CD4-positive, alpha-beta T cell (primary cell): ENCODE results near the gene TMEM132D. TPM values are rescaled to one million over a fixed set of nuclear protein-coding genes. Genes with fewer than 3 reads are reported as not detected.

Source experiments
- ATAC-seq: fragments of 200-7000 bp; cut with Tn5 transposase; one replicate; pipeline ENCODE4 v1.10.0; 2022; ENCODE audit warnings: mild to moderate bottlenecking; ENCODE audit not compliant: poor library complexity
- CTCF ChIA-PET: fragments of 350-600 bp; sonication (Branson Sonifier 250); formaldehyde crosslinking; loops from one replicate; lab custom pipeline; 2021; ENCODE audit warnings: antibody characterized with exemption, inconsistent platforms; lab: Charles Lee
- POLR2A ChIA-PET: fragments of 350-600 bp; sonication (Branson Sonifier 250); formaldehyde crosslinking; loops from one replicate; lab custom pipeline; 2021; ENCODE audit warnings: antibody characterized with exemption, inconsistent platforms; lab: Charles Lee
- DNase-seq, 14 experiments: peaks; one replicate each; pipeline ENCODE4 v3.0.0-alpha.2; 2013 to 2020; ENCODE audit warnings: mixed read lengths in 2 of 14
- H3K27ac ChIP-seq, 2 donors: one replicate each; pipeline versions ENCODE4 v1.5.1 to v1.7.0; 2013; ENCODE audit warnings: low read length in 2 of 2, low read depth in 1 of 2, mild to moderate bottlenecking in 1 of 2
- H3K27me3 ChIP-seq, 2 experiments: 1 replicate in 1 of 2; 2 replicates in 1 of 2; pipeline versions ENCODE4 v1.6.1 to v1.7.0; 2013; ENCODE audit warnings: low read length in 2 of 2, control low read depth in 1 of 2, mild to moderate bottlenecking in 1 of 2, moderate library complexity in 1 of 2; ENCODE audit not compliant: insufficient read depth in 2 of 2, control insufficient read depth in 1 of 2
- H3K36me3 ChIP-seq: one replicate; pipeline ENCODE4 v1.6.1; 2013; ENCODE audit warnings: low read length, control low read depth; ENCODE audit not compliant: insufficient read depth
- H3K4me1 ChIP-seq: one replicate; pipeline ENCODE4 v1.6.1; 2013; ENCODE audit warnings: low read length, control low read depth; ENCODE audit not compliant: insufficient read depth
- H3K4me3 ChIP-seq: one replicate; pipeline ENCODE4 v1.5.1; 2013; ENCODE audit warnings: mild to moderate bottlenecking, low read length, moderate library complexity
- H3K9me3 ChIP-seq, 2 experiments: 1 replicate in 1 of 2; 2 replicates in 1 of 2; pipeline versions ENCODE4 v1.6.1 to v1.7.0; 2013; ENCODE audit warnings: low read length in 2 of 2, mild to moderate bottlenecking in 2 of 2, control low read depth in 1 of 2, moderate library complexity in 1 of 2; ENCODE audit not compliant: control insufficient read depth in 1 of 2, insufficient read depth in 1 of 2
- H3K27ac Mint-ChIP-seq: one replicate; pipeline ENCODE4 v1.8.0; 2020; ENCODE audit warnings: mixed read lengths
- H3K27me3 Mint-ChIP-seq: one replicate; pipeline ENCODE4 v1.8.0; 2021; ENCODE audit warnings: mixed read lengths
- H3K36me3 Mint-ChIP-seq: one replicate; pipeline ENCODE4 v1.8.0; 2021; ENCODE audit warnings: low read depth, mixed read lengths
- H3K4me1 Mint-ChIP-seq: one replicate; pipeline ENCODE4 v1.8.0; 2021; ENCODE audit warnings: low read depth, mixed read lengths
- H3K4me3 Mint-ChIP-seq: one replicate; pipeline ENCODE4 v1.8.0; 2020; ENCODE audit warnings: mild to moderate bottlenecking, mixed read lengths
- H3K9me3 Mint-ChIP-seq: one replicate; pipeline ENCODE4 v1.8.0; 2020; ENCODE audit warnings: mixed read lengths
- intact Hi-C, 2 experiments: fragments of 100-400 bp; cut with DNase I in 1 of 2; cut with micrococcal nuclease in 1 of 2; formaldehyde crosslinking; loops; one replicate each; pipeline versions ENCODE4 v1.15.1 to v1.9.0; 2023 to 2025; cut with DNase I, micrococcal nuclease
- total RNA-seq, 174 experiments: library from RNA in 2 of 174; stranded (reverse) in 2 of 174; gene quantifications; one replicate each; pipeline ENCODE4 v1.2.3 and lab custom pipeline; 2021 to 2026
- TF ChIP-seq, protein P1 (sequence below): fragments of 200-600 bp; IDR thresholded peaks from one replicate; pipeline ENCODE4 v1.8.0; 2022; ENCODE audit warnings: antibody characterized with exemption, mild to moderate bottlenecking

The TMEM132D gene
- total RNA-seq, 2 experiments from 2014 or later = not detected

- Histone ChIP-seq H3K9me3 (peaks cover 0 to 31% of the 10 kb centered on the region in 2 experiments), H3K27me3 (no peaks in the 10 kb centered on the region), H3K27ac (no peak overlapping the region), H3K4me1 (no peaks in the 10 kb centered on the region), H3K4me3 (no peak overlapping the region), H3K36me3 (no peaks in the 10 kb centered on the region)
- POLR2A ChIA-PET = no interaction called here
- H3K4me1 Mint-ChIP-seq = no peaks in the 10 kb centered on the region
- H3K36me3 Mint-ChIP-seq = no peaks in the 10 kb centered on the region
- H3K9me3 Mint-ChIP-seq = peaks cover 3% of the 10 kb centered on the region
- no peak for ATAC-seq
- no peaks in the 10 kb centered on the region for H3K27me3 Mint-ChIP-seq
- intact Hi-C loops = no loop called here
- CTCF ChIA-PET = no interaction called here
- no peak overlapping the region for H3K4me3 Mint-ChIP-seq
- TF ChIP-seq, protein P1, sequence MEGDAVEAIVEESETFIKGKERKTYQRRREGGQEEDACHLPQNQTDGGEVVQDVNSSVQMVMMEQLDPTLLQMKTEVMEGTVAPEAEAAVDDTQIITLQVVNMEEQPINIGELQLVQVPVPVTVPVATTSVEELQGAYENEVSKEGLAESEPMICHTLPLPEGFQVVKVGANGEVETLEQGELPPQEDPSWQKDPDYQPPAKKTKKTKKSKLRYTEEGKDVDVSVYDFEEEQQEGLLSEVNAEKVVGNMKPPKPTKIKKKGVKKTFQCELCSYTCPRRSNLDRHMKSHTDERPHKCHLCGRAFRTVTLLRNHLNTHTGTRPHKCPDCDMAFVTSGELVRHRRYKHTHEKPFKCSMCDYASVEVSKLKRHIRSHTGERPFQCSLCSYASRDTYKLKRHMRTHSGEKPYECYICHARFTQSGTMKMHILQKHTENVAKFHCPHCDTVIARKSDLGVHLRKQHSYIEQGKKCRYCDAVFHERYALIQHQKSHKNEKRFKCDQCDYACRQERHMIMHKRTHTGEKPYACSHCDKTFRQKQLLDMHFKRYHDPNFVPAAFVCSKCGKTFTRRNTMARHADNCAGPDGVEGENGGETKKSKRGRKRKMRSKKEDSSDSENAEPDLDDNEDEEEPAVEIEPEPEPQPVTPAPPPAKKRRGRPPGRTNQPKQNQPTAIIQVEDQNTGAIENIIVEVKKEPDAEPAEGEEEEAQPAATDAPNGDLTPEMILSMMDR = no peak
- no peak overlapping the region for H3K27ac Mint-ChIP-seq
- no peak for DNase-seq
Measured at GRCh38 chr12:129826273-129826672, 77.6 kb downstream of the TMEM132D start.

- no peaks in the 10 kb centered on the region for H3K27me3 Mint-ChIP-seq
- ChIA-PET CTCF (no interaction called here), POLR2A (no interaction called here)
- no peaks in the 10 kb centered on the region for H3K36me3 Mint-ChIP-seq
- H3K4me1 Mint-ChIP-seq = no peaks in the 10 kb centered on the region
- ATAC-seq (no peak), DNase-seq (no peak)
- no peak overlapping the region for H3K27ac ChIP-seq
- intact Hi-C loops = no loop called here
- no peak overlapping the region for H3K4me3 Mint-ChIP-seq
- H3K9me3 ChIP-seq = peaks cover 0 to 30% of the 10 kb centered on the region in 2 experiments
- no peaks in the 10 kb centered on the region for H3K4me1 ChIP-seq
- H3K36me3 ChIP-seq = no peaks in the 10 kb centered on the region
- H3K4me3 ChIP-seq = no peak overlapping the region
- no peaks in the 10 kb centered on the region for H3K27me3 ChIP-seq
- H3K9me3 Mint-ChIP-seq = peaks cover 3% of the 10 kb centered on the region
- TF ChIP-seq, protein P1 = no peak
- no peak overlapping the region for H3K27ac Mint-ChIP-seq
Measured at GRCh38 chr12:129825316-129825715, 78.5 kb downstream of the TMEM132D start.

DNA sequence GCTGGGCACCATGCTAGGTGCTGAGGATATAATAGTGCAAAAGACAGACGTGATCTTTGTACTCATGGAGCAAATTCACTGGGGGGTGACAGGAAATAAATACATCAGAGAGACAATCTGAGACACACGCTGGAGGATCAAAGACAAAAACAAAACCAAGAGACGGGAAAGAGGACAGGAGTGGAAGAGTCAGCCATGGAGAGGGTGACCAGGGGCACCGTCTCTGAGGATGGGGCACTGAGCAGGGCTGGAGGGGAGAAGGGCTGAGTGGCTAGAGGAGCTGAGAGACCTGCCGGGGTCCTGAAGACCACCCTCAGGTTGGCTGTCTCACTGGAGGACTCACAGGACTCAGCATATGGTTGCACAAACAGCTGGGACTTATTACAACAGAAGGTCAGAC, 81.9 kb downstream of the TMEM132D start:
- H3K4me3 ChIP-seq = no peak overlapping the region

More for the DNA sequence above, 81.9 kb downstream of the TMEM132D start:
- no peaks in the 10 kb centered on the region for H3K36me3 Mint-ChIP-seq
- H3K4me1 Mint-ChIP-seq = no peaks in the 10 kb centered on the region
- H3K9me3 ChIP-seq = peaks cover 3 to 41% of the 10 kb centered on the region in 2 experiments
- ChIA-PET CTCF (no interaction called here), POLR2A (no interaction called here)
- no peak overlapping the region for H3K27ac Mint-ChIP-seq
- ATAC-seq (no peak), DNase-seq (no peak)
- H3K9me3 Mint-ChIP-seq = no peaks in the 10 kb centered on the region
- intact Hi-C loops = no loop called here
- TF ChIP-seq, protein P1 = no peak
- no peaks in the 10 kb centered on the region for H3K27me3 ChIP-seq
- no peaks in the 10 kb centered on the region for H3K27me3 Mint-ChIP-seq
- H3K27ac ChIP-seq = no peak overlapping the region
- no peak overlapping the region for H3K4me3 Mint-ChIP-seq
- no peaks in the 10 kb centered on the region for H3K36me3 ChIP-seq
- no peaks in the 10 kb centered on the region for H3K4me1 ChIP-seq
